Hepatocyte (in vitro differentiated cells): Measurements from ENCODE around the gene OR1D2.
"Not testable (repeated sequence)": the region's sequence is repeated elsewhere in the genome, so short reads cannot be mapped to it uniquely, and the experiment has no call there.

Source experiments
- CTCF ChIP-seq: fragments of 200-600 bp; sonication (generic); IDR thresholded peaks from 2 replicates; pipeline ENCODE4 v1.5.1; 2016; ENCODE audit warnings: antibody characterized with exemption, mild to moderate bottlenecking; ENCODE audit not compliant: poor library complexity
- EZH2 ChIP-seq: fragments of 200-600 bp; sonication (generic); IDR thresholded peaks from 2 replicates; pipeline ENCODE4 v1.6.1; 2016; ENCODE audit warnings: antibody characterized with exemption, mild to moderate bottlenecking, borderline replicate concordance

GRCh38 chr17:3054868-3055267 is 49.4 kb downstream of the OR1D2 start:
- not testable (repeated sequence) for TF ChIP-seq CTCF, EZH2
